Suprapubic skin (tissue), 4 donors: ENCODE data around the gene COPS3. TPM values are rescaled to one million over a fixed set of nuclear protein-coding genes. Genes with fewer than 3 reads are reported as not detected.
A peak's percentile ranks its signal among the peaks of the same experiment; 100 is the strongest.

ENCODE experiments used
- DNase-seq, 2 donors: peaks; one replicate each; pipeline ENCODE4 v3.0.0-alpha.2; 2019; ENCODE audit warnings: low spot score in 2 of 2
- H3K27ac ChIP-seq: fragments of 200-600 bp; sonication (generic); one replicate; pipeline ENCODE4 v1.5.1; 2019
- H3K27me3 ChIP-seq: fragments of 200-600 bp; sonication (generic); one replicate; pipeline ENCODE4 v1.5.1; 2019
- H3K36me3 ChIP-seq: fragments of 200-600 bp; sonication (generic); one replicate; pipeline ENCODE4 v1.5.1; 2019
- H3K4me1 ChIP-seq: fragments of 200-600 bp; sonication (generic); one replicate; pipeline ENCODE4 v1.5.1; 2019
- H3K4me3 ChIP-seq: fragments of 200-600 bp; sonication (generic); one replicate; pipeline ENCODE4 v1.5.1; 2019; ENCODE audit warnings: mild to moderate bottlenecking
- H3K9me3 ChIP-seq: fragments of 200-600 bp; sonication (generic); one replicate; pipeline ENCODE4 v1.5.1; 2019
- EP300 ChIP-seq: sonication (generic); formaldehyde crosslinking; IDR thresholded peaks from one replicate; pipeline ENCODE4 v1.6.1; 2017; ENCODE audit warnings: antibody characterized with exemption
- POLR2A ChIP-seq, 2 donors: fragments of 450-650 bp; IDR thresholded peaks; one replicate each; pipeline ENCODE4 v1.6.1; 2017; ENCODE audit warnings: antibody characterized with exemption in 2 of 2, mild to moderate bottlenecking in 2 of 2, moderate library complexity in 2 of 2
- POLR2AphosphoS5 ChIP-seq, 3 donors: sonication (generic); formaldehyde crosslinking; IDR thresholded peaks; one replicate each; pipeline ENCODE4 v1.6.1; 2017; ENCODE audit warnings: antibody characterized with exemption in 3 of 3
- WGBS: methylation state at CpG from one replicate; pipeline ENCODE4 v1.1.5; 2018; 5-methylcytosine and 5-hydroxymethylcytosine counted together
- total RNA-seq, 4 donors: library from RNA; depleted of rRNA; stranded (reverse); fragments of >200 nt; gene quantifications; one replicate each; pipeline ENCODE4 v1.1.0, GENCODE V29; 2016
- TF ChIP-seq, protein P1 (sequence below), 2 donors: fragments of 200-600 bp in 1 of 2; fragments of 450-650 bp in 1 of 2; sonication (generic) in 1 of 2; IDR thresholded peaks; one replicate each; pipeline ENCODE4 v1.5.1; 2016 to 2019; ENCODE audit warnings: antibody characterized with exemption in 2 of 2, mild to moderate bottlenecking in 1 of 2, moderate library complexity in 1 of 2

Gene COPS3
- total RNA-seq, 4 donors from 2014 or later, result 55.0 to 77.3 (median 59.4) TPM

DNA sequence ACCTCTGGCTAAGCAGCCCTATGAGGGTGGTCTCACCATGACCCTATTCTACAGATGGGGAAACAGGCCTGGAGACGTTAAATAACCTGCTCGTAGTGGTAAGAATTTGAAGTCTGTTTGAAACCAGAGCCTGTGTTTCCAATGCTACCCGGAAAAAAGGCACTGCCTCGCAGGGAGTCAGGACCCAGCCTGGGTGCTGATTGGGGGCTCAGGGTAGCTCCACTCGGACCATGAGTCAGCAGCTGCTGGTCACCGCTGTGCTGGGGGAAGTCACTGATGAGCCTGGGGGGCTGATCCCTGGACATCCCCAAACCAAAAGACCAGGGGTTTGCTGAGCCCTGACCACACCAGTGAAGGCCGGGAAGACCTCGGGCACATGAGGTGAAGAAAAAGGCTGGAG lies 65.5 kb downstream of the COPS3 start:
- no peak for DNase-seq
- no peaks in the 10 kb centered on the region for H3K27me3 ChIP-seq
- H3K4me3 ChIP-seq, result no peak overlapping the region
- 90% methylated on average over 8 of the region's 8 CpGs for WGBS
- peaks cover 97% of the 10 kb centered on the region for H3K36me3 ChIP-seq
- H3K27ac ChIP-seq, result no peak overlapping the region
- TF ChIP-seq EP300 (no peak), POLR2AphosphoS5 (IDR thresholded peaks at IDR 0.05) (no peak), POLR2A (IDR thresholded peaks at IDR 0.05) (no peak)
- TF ChIP-seq, protein P1, sequence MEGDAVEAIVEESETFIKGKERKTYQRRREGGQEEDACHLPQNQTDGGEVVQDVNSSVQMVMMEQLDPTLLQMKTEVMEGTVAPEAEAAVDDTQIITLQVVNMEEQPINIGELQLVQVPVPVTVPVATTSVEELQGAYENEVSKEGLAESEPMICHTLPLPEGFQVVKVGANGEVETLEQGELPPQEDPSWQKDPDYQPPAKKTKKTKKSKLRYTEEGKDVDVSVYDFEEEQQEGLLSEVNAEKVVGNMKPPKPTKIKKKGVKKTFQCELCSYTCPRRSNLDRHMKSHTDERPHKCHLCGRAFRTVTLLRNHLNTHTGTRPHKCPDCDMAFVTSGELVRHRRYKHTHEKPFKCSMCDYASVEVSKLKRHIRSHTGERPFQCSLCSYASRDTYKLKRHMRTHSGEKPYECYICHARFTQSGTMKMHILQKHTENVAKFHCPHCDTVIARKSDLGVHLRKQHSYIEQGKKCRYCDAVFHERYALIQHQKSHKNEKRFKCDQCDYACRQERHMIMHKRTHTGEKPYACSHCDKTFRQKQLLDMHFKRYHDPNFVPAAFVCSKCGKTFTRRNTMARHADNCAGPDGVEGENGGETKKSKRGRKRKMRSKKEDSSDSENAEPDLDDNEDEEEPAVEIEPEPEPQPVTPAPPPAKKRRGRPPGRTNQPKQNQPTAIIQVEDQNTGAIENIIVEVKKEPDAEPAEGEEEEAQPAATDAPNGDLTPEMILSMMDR (IDR thresholded peaks at IDR 0.05), result no peak
- H3K9me3 ChIP-seq, result no peaks in the 10 kb centered on the region
- no peaks in the 10 kb centered on the region for H3K4me1 ChIP-seq

DNA sequence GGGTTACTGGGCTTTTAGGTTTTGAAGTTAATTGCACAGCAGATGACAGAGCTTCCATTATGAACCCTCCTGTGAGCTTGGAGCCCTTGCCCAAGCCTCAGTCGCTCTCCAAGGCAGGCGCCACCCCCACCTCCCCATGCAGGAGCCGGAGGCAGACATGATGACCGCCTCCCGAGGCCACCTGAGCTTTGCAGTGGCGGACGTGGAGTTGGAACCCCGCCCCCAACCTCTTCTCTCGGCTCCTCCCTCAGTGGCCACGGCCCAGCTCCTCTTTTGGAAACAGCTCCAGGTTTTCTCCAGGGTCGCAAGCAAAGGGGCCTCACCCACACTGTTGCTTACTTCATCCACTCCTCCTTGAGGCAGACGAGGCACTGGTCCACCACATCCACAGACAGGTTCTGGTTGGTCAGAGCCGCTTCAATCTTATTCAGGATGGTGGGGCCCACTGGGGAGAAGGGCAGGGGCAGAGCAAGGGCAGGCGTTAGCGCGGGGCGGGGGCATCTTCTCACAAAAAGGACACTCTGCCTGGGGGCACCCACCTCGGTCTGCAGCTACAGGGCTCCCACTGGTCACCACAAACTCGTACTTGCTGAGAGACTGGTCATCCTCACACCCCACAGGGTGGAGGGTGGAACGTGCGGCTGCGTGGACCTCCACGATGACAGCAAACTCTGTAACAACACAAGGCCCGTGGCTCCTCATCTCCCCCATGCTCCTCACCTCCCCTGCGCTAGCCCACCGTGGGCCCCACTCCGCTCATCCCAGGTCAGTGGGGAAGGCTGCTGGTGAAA lies 66.2 kb downstream of the COPS3 start:
- H3K9me3 ChIP-seq, result no peaks in the 10 kb centered on the region
- DNase-seq, result no peak
- no peak overlapping the region for H3K4me3 ChIP-seq
- no peaks in the 10 kb centered on the region for H3K27me3 ChIP-seq
- TF ChIP-seq POLR2A (IDR thresholded peaks at IDR 0.05), result no peak
- no peak for TF ChIP-seq EP300
- TF ChIP-seq POLR2AphosphoS5 (IDR thresholded peaks at IDR 0.05), result no peak
- TF ChIP-seq, protein P1 (IDR thresholded peaks at IDR 0.05), result no peak
- H3K36me3 ChIP-seq, result peaks cover 90% of the 10 kb centered on the region
- H3K27ac ChIP-seq, result no peak overlapping the region
- no peaks in the 10 kb centered on the region for H3K4me1 ChIP-seq
- WGBS, result 83% methylated on average over 20 of the region's 27 CpGs

DNA sequence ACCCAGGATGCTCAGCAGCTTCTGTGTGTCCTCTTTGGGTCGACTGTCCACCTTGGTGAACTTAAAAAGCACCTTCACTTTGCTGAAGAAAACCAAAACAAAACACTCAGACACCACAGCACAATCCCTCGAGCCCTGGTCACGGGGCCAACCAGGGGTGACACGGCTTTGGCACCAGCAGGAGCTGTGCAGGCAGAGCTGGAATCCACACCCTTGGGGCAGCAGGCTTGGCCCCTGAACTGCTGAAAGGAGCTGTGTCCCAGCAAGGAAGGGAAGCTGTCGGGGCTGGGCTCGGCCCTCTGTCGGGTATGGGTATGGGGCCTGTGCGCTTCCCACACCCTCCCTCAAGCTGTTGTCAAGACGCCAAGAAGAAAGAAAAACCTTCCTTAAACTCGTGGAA lies 67.3 kb downstream of the COPS3 start:
- 64% methylated on average over 10 of the region's 10 CpGs for WGBS
- no peak for TF ChIP-seq POLR2A (IDR thresholded peaks at IDR 0.05)
- TF ChIP-seq, protein P1 (IDR thresholded peaks at IDR 0.05), result no peak
- no peak for TF ChIP-seq POLR2AphosphoS5 (IDR thresholded peaks at IDR 0.05)
- TF ChIP-seq EP300, result no peak
- Histone ChIP-seq H3K36me3 (peaks cover 80% of the 10 kb centered on the region), H3K27ac (no peak overlapping the region), H3K9me3 (no peaks in the 10 kb centered on the region), H3K4me1 (no peaks in the 10 kb centered on the region), H3K4me3 (no peak overlapping the region), H3K27me3 (no peaks in the 10 kb centered on the region)
- DNase-seq, result no peak

DNA sequence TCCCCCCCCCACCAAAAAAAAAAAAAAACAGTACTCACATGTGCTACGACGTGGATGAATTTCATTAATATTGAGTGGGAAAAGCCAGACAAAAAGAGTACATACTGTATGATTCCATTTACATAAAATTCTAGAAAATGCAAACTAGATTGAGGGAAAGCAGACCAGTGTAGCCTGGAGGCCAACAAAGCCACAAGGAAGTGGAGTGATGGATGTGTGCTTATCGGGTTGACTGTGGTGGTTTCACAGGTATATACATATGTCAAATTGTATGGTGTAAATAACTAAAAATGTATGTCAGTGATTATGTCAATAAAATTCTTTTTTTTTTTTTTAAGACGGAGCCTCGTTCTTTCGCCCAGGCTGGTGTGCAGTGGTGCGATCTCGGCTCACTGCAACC lies 73.0 kb downstream of the COPS3 start:
- no peaks in the 10 kb centered on the region for H3K27me3 ChIP-seq
- H3K27ac ChIP-seq, result peak overlapping the region; percentile 95

DNA sequence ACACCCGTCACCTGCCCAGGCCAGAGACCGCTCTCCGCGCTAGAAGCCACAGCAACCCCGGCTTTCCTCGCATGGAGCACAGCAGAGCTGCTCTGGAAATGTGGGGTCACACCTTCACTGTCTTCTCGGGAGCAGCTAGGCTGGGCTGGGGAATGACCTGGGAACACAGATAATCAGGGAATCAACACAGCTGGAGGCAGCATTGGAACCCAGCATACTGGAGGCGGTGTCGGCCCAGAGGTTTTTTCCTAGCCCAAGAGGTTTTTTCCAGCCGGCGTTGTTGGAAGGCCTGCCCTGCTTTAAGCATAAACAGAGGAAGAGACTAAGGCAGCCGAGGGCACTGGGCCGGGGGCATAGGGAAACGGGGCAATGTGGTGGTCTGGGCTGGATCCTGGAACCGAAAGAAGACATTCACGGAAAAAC lies 74.1 kb downstream of the COPS3 start:
- H3K9me3 ChIP-seq, result no peaks in the 10 kb centered on the region
- peak overlapping the region; percentile 95 for H3K27ac ChIP-seq
- 19% methylated on average over 16 of the region's 16 CpGs for WGBS
- H3K36me3 ChIP-seq, result peaks cover 14% of the 10 kb centered on the region
- no peak for DNase-seq
- H3K4me3 ChIP-seq, result peak overlapping the region; percentile 70
- H3K4me1 ChIP-seq, result peaks cover 43% of the 10 kb centered on the region
- H3K27me3 ChIP-seq, result no peaks in the 10 kb centered on the region
- TF ChIP-seq, protein P1 (IDR thresholded peaks at IDR 0.05), result no peak
- TF ChIP-seq POLR2A (IDR thresholded peaks at IDR 0.05) (no peak), POLR2AphosphoS5 (IDR thresholded peaks at IDR 0.05) (no peak), EP300 (no peak)

More for the DNA sequence above, 73.0 kb downstream of the COPS3 start:
- Histone ChIP-seq H3K4me1 (peaks cover 43% of the 10 kb centered on the region), H3K36me3 (peaks cover 22% of the 10 kb centered on the region), H3K4me3 (no peak overlapping the region), H3K9me3 (no peaks in the 10 kb centered on the region)
- DNase-seq, result no peak
- 74% methylated on average over 8 of the region's 8 CpGs for WGBS
- TF ChIP-seq POLR2A (IDR thresholded peaks at IDR 0.05) (no peak), POLR2AphosphoS5 (IDR thresholded peaks at IDR 0.05) (no peak), EP300 (no peak)
- TF ChIP-seq, protein P1 (IDR thresholded peaks at IDR 0.05), result no peak
